OCI-LY3 (cell line): ENCODE measurements around the gene LY6G5C.

Source experiments
- CTCF ChIP-seq: fragments of 200-600, 300-600 bp; sonication (generic); IDR thresholded peaks from 2 replicates; pipeline ENCODE4 v1.5.1; 2014; ENCODE audit warnings: antibody characterized with exemption, low read length, low read depth
- EZH2phosphoT487 ChIP-seq: fragments of 200-600 bp; shearing (Covaris generic); IDR thresholded peaks from 2 replicates; pipeline ENCODE4 v1.6.1; 2018; ENCODE audit warnings: antibody characterized with exemption, mixed run types, low read depth

DNA sequence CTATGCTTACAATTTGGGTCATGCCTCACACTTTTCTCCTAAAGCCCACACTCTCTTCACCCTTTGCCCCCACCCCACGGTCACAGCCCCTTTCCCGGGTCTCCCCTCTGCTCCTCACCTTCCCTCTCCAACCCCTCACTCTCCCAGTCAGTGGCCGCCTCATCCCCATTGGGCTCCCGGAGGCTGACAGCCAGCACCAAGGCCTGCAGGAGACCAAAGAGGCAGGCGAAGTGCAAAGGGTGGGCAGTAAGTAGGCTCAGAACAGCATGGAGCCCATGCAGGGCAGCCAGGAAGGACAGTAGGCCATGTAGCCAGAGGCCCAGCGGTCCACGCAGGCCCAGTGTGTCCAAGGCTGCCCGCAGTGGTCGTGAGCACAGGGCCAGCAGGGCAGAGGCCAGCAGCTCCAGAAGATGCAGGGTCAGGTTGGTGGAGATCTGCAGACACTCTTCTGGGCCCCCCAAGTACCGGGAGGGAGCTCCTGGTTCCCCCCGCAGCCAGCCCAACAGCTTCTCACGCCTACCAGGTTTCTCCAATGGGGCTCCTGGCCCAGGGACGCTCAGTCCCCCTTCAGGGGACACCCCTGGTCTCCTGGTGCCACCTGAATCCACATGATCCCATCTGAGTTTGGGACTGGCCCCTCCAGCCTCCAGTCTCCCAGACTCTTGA, 21.8 kb downstream of the LY6G5C start:
- TF ChIP-seq CTCF, result no peak
- no peak for TF ChIP-seq EZH2phosphoT487
